Gastrocnemius medialis (tissue), 4 donors: Measurements from ENCODE around the gene BMPER. TPM values are rescaled to one million over a fixed set of nuclear protein-coding genes. Genes with fewer than 3 reads are reported as not detected.
A peak's percentile ranks its signal among the peaks of the same experiment; 100 is the strongest.

ENCODE experiments used
- ATAC-seq, 2 donors: fragments of 150-250 bp; one replicate each; pipeline ENCODE4 v1.9.1; 2016
- DNase-seq, 2 donors: peaks; one replicate each; pipeline ENCODE4 v3.0.0-alpha.2; 2019
- H3K27ac ChIP-seq, 4 donors: fragments of 200-600 bp; sonication (generic); 1 replicate in 1 of 4; 2 replicates in 3 of 4; pipeline ENCODE4 v1.5.1; 2016 to 2018; ENCODE audit warnings: mild to moderate bottlenecking in 2 of 4, moderate library complexity in 1 of 4
- H3K27me3 ChIP-seq, 3 donors: fragments of 200-600 bp; sonication (generic) in 2 of 3; 1 replicate in 1 of 3; 2 replicates in 2 of 3; pipeline versions ENCODE4 v1.5.1 to v1.6.0; 2016 to 2019; ENCODE audit warnings: mild to moderate bottlenecking in 1 of 3, moderate library complexity in 1 of 3
- H3K36me3 ChIP-seq, 2 donors: fragments of 200-600 bp; sonication (generic) in 1 of 2; one replicate each; pipeline ENCODE4 v1.5.1; 2017 to 2018
- H3K4me1 ChIP-seq, 2 donors: fragments of 200-600 bp; sonication (generic) in 1 of 2; one replicate each; pipeline ENCODE4 v1.5.1; 2016 to 2017; ENCODE audit warnings: mild to moderate bottlenecking in 2 of 2
- H3K4me3 ChIP-seq, 4 donors: fragments of 200-600 bp; sonication (generic) in 3 of 4; 1 replicate in 1 of 4; 2 replicates in 3 of 4; pipeline ENCODE4 v1.5.1; 2016 to 2019; ENCODE audit warnings: mild to moderate bottlenecking in 2 of 4
- H3K9me3 ChIP-seq, 3 donors: fragments of 200-600 bp; sonication (generic) in 2 of 3; 1 replicate in 1 of 3; 2 replicates in 2 of 3; pipeline ENCODE4 v1.5.1; 2016 to 2019
- POLR2A ChIP-seq, 2 donors: fragments of 450-650 bp; IDR thresholded peaks; one replicate each; pipeline ENCODE4 v1.6.1; 2017; ENCODE audit warnings: antibody characterized with exemption in 2 of 2, mild to moderate bottlenecking in 2 of 2, moderate library complexity in 2 of 2
- in situ Hi-C, 4 donors: fragments of 200-750 bp; cut with MboI; loops; one replicate each; pipeline versions ENCODE4 v1.15.0 to v1.8.0; 2017; ENCODE audit warnings: low sequenced_read_pairs in 4 of 4
- intact Hi-C: fragments of 100-400 bp; cut with DNase I; formaldehyde crosslinking; loops from one replicate; pipeline ENCODE4 v1.15.1; 2023; ENCODE audit warnings: low total_unique reads
- total RNA-seq, 4 donors: library from RNA; depleted of rRNA; stranded (reverse); fragments of >200 nt; gene quantifications; one replicate each; pipeline versions ENCODE4 v1.1.0 to v1.2.3, GENCODE V29; 2016
- TF ChIP-seq, protein P1 (sequence below), 5 experiments: fragments of 450-650 bp in 3 of 5; fragments of 200-600 bp in 2 of 5; sonication (generic) in 2 of 5; IDR thresholded peaks in 4 of 5; conservative IDR thresholded peaks in 1 of 5; 1 replicate in 4 of 5; 2 replicates in 1 of 5; pipeline ENCODE4 v1.5.1; 2016 to 2019; ENCODE audit warnings: antibody characterized with exemption in 5 of 5, mild to moderate bottlenecking in 3 of 5, moderate library complexity in 3 of 5

BMPER gene
- total RNA-seq, 4 donors from 2014 or later, result 1.7 to 11.0 (median 4.5) TPM

DNA sequence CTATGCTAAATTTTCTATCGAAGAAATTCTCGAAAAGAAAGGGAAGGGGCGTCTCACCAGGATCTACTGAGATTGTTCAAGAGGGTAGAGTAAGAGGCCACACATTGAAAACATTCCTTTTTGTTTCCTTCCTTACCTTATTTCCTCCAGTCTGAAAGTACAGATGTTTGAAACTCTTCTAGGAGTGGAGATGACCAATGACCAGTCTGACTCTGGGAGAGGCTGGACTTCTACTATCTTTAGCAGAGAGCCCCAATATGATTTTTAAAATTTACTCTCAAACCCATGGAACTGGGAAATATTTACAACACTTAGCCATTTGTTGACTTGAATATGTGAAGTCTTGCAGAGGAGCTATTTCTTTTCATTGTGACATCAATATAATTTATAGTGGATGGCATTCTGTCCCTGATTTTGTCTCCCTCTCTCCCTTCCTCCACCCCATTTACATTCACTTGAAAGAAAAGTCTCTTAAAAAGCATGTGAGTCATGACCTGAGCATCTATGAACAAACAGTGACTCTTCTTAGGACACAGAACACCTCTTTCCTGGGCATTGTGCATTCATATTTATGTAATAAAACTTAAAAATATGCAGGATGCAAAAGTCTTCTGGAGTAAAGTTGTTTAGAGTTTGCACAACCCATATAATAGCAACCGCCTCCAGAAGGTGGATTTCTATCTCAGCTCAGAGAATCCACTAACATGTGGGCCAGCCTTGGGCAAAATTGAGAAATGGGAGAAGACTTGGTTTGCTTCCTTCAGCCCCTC is 31.2 kb upstream of the BMPER start:
- Histone ChIP-seq H3K27me3 (no peaks in the 10 kb centered on the region), H3K9me3 (no peaks in the 10 kb centered on the region), H3K27ac (peak overlapping the region in 2 of 4 donors; percentile 54), H3K4me1 (peaks cover 0 to 5% of the 10 kb centered on the region in 2 donors), H3K4me3 (no peak overlapping the region), H3K36me3 (no peaks in the 10 kb centered on the region)
- DNase-seq (no peak), ATAC-seq (peak in 1 of 2 donors; percentile 30)
- intact Hi-C loops (no loop called here), in situ Hi-C loops (no loop called here)
- TF ChIP-seq, protein P1, sequence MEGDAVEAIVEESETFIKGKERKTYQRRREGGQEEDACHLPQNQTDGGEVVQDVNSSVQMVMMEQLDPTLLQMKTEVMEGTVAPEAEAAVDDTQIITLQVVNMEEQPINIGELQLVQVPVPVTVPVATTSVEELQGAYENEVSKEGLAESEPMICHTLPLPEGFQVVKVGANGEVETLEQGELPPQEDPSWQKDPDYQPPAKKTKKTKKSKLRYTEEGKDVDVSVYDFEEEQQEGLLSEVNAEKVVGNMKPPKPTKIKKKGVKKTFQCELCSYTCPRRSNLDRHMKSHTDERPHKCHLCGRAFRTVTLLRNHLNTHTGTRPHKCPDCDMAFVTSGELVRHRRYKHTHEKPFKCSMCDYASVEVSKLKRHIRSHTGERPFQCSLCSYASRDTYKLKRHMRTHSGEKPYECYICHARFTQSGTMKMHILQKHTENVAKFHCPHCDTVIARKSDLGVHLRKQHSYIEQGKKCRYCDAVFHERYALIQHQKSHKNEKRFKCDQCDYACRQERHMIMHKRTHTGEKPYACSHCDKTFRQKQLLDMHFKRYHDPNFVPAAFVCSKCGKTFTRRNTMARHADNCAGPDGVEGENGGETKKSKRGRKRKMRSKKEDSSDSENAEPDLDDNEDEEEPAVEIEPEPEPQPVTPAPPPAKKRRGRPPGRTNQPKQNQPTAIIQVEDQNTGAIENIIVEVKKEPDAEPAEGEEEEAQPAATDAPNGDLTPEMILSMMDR (IDR thresholded peaks at IDR 0.05 in 4 of 5, conservative IDR thresholded peaks at IDR 0.05 in 1 of 5), result no peak
- no peak for TF ChIP-seq POLR2A (IDR thresholded peaks at IDR 0.05)

DNA sequence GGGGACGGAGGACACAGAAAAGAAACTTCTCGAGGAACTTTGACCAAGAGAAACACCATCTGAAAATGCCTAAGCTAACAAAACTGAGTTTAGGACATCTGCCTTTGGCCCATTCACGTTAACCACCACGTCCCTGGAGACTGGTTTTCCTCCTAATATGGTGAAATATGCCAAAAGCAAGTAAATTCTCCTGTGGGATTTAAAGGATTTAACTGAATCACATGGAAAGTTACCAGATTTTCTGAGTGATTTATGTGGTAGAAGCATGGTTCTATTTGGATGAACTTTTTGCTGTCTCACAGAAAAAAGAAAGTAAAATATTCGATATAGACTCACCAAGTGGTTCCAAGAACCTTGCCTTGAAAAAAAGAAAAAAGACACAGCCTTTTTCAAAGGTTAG is 30.4 kb upstream of the BMPER start:
- Histone ChIP-seq H3K4me3 (no peak overlapping the region), H3K4me1 (peaks cover 0 to 5% of the 10 kb centered on the region in 2 donors), H3K36me3 (no peaks in the 10 kb centered on the region), H3K27me3 (no peaks in the 10 kb centered on the region), H3K27ac (peak overlapping the region in 3 of 4 donors; percentile 20 to 54 (median 54)), H3K9me3 (no peaks in the 10 kb centered on the region)
- DNase-seq (peak; percentile 20 to 57), ATAC-seq (peak; percentile 77 to 79)
- TF ChIP-seq, protein P1 (IDR thresholded peaks at IDR 0.05 in 4 of 5, conservative IDR thresholded peaks at IDR 0.05 in 1 of 5), result no peak
- TF ChIP-seq POLR2A (IDR thresholded peaks at IDR 0.05), result no peak
- in situ Hi-C loops, result no loop called here
- intact Hi-C loops, result no loop called here

DNA sequence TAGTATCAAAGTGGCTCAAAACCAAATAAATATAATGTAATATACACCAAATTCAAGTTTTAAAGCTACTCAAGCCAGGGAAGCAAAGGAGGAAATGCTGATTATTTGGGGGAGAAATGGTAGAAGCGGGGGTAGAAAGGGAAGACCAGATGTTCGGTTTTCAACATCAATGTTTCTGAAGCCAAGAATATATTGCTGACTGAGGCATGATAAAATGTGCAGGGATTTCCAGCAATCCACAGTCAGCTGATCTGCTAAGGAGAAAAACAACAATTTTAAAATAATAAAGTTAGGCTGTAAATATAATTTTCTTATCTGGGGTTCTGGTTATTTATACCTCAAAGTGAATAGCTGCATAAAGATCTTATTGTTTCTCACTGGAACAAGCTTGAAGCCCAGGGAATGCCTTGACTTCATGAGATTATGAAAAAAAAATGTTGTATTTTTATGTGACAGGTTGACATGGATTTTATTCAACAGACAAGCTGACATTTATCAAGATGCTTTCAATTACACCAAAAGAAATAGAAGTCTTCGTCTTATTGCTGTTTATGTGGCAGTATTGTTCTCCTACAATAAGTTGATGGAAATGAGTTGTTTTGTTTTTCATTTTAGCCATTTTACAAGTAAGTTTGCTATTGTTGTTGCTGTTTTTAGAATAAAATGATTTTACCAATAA is 28.6 kb upstream of the BMPER start:
- no peaks in the 10 kb centered on the region for H3K36me3 ChIP-seq
- intact Hi-C loops, result no loop called here
- ATAC-seq (no peak), DNase-seq (no peak)
- TF ChIP-seq, protein P1 (IDR thresholded peaks at IDR 0.05 in 4 of 5, conservative IDR thresholded peaks at IDR 0.05 in 1 of 5), result no peak
- no peak for TF ChIP-seq POLR2A (IDR thresholded peaks at IDR 0.05)
- in situ Hi-C loops, result no loop called here
- H3K9me3 ChIP-seq, result no peaks in the 10 kb centered on the region
- H3K27ac ChIP-seq, result no peak overlapping the region
- H3K27me3 ChIP-seq, result no peaks in the 10 kb centered on the region
- H3K4me3 ChIP-seq, result no peak overlapping the region
- H3K4me1 ChIP-seq, result peaks cover 0 to 5% of the 10 kb centered on the region in 2 donors

DNA sequence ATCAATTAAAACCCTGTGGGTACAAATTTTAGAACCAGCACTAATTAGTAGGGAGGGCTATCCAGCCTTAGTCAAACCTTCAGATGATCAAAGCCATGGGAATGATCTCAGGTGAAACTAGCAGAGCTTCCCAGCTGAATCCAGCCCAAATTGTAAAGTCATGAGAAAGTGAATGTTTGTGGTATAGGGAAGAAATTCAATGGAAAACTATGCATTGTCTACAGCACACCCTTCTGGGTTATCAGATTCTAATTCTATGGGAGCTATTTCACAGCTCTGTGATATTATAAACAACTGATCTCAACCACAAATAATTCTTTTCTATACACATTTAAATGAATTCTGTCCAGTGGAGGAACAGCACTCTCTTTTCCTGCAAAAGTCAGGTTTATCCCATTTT is 24.6 kb upstream of the BMPER start:
- ATAC-seq (no peak), DNase-seq (no peak)
- intact Hi-C loops (no loop called here), in situ Hi-C loops (no loop called here)
- H3K27ac ChIP-seq, result no peak overlapping the region
- no peak for TF ChIP-seq POLR2A (IDR thresholded peaks at IDR 0.05)
- TF ChIP-seq, protein P1 (IDR thresholded peaks at IDR 0.05 in 4 of 5, conservative IDR thresholded peaks at IDR 0.05 in 1 of 5), result no peak
- no peaks in the 10 kb centered on the region for H3K36me3 ChIP-seq
- H3K27me3 ChIP-seq, result no peaks in the 10 kb centered on the region
- H3K4me1 ChIP-seq, result no peaks in the 10 kb centered on the region
- no peak overlapping the region for H3K4me3 ChIP-seq
- H3K9me3 ChIP-seq, result no peaks in the 10 kb centered on the region
